K562 (cell line): Measurements from ENCODE around the gene ATXN1. TPM values are rescaled to one million over a fixed set of nuclear protein-coding genes. Genes with fewer than 3 reads are reported as not detected.

Experiments used
- ARID1B ChIP-seq: fragments of 450-650 bp; IDR thresholded peaks from 2 replicates; pipeline ENCODE4 v1.6.1; 2016; ENCODE audit warnings: antibody characterized with exemption, mild to moderate bottlenecking, inconsistent platforms
- ATF4 ChIP-seq: fragments of 450-650 bp; formaldehyde crosslinking; IDR thresholded peaks from 2 replicates; pipeline ENCODE4 v1.4.0; 2022; ENCODE audit warnings: mild to moderate bottlenecking, moderate library complexity
- BRCA1 ChIP-seq, 2 experiments: fragments of 450-650 bp in 1 of 2; sonication (generic) in 1 of 2; formaldehyde crosslinking in 1 of 2; IDR thresholded peaks; 2 replicates each; pipeline versions ENCODE4 v1.5.0 to v1.6.1; 2017 to 2020; ENCODE audit warnings: mild to moderate bottlenecking in 1 of 2, missing genetic modification reagents in 1 of 2
- HNRNPLL ChIP-seq: fragments of 200-400 bp; formaldehyde crosslinking; IDR thresholded peaks from 2 replicates; pipeline ENCODE4 v1.6.1; 2017; ENCODE audit warnings: low read length, low read depth, mild to moderate bottlenecking; ENCODE audit not compliant: poor library complexity, severe bottlenecking
- LEF1 ChIP-seq: fragments of 450-650 bp; IDR thresholded peaks from 2 replicates; pipeline ENCODE4 v1.6.1; 2016; ENCODE audit warnings: mild to moderate bottlenecking
- NCOA4 ChIP-seq: fragments of 450-650 bp; IDR thresholded peaks from 2 replicates; pipeline ENCODE4 v1.6.1; 2018; ENCODE audit warnings: mild to moderate bottlenecking; ENCODE audit not compliant: partially characterized antibody
- NRF1 ChIP-seq, 2 experiments: fragments of 450-650 bp; IDR thresholded peaks in 1 of 2; conservative IDR thresholded peaks in 1 of 2; 2 replicates each; pipeline ENCODE4 v1.6.1; 2014; ENCODE audit warnings: mild to moderate bottlenecking in 2 of 2
- RBM22 ChIP-seq: fragments of 200-400 bp; formaldehyde crosslinking; IDR thresholded peaks from 2 replicates; pipeline ENCODE4 v1.6.1; 2018; ENCODE audit warnings: low read length, low read depth; ENCODE audit not compliant: poor library complexity, severe bottlenecking
- SP2 ChIP-seq: IDR thresholded peaks from 2 replicates; pipeline ENCODE4 v1.6.1; 2011; ENCODE audit warnings: mild to moderate bottlenecking, low read depth, low read length, moderate library complexity; ENCODE audit not compliant: poor library complexity, severe bottlenecking; ENCODE audit errors: extremely low read depth
- TAF7 ChIP-seq: fragments of 450-650 bp; IDR thresholded peaks from 2 replicates; pipeline ENCODE4 v1.6.1; 2016; ENCODE audit warnings: missing genetic modification characterization, missing compliant biosample characterization
- ZFP91 ChIP-seq: sonication (generic); formaldehyde crosslinking; IDR thresholded peaks from 2 replicates; pipeline ENCODE4 v1.8.0; 2022; ENCODE audit warnings: mild to moderate bottlenecking, missing genetic modification reagents
- ZNF253 ChIP-seq: fragments of 250-450 bp; sonication (Bioruptor Pico); conservative IDR thresholded peaks from 2 replicates; pipeline ENCODE4 v1.6.1; 2021; ENCODE audit warnings: mild to moderate bottlenecking
- ZNF274 ChIP-seq: IDR thresholded peaks from 2 replicates; pipeline ENCODE4 v1.6.1; 2011; ENCODE audit warnings: low read depth, mild to moderate bottlenecking, low read length, moderate library complexity, borderline replicate concordance
- ZNF280B ChIP-seq: fragments of 250-450 bp; sonication (Bioruptor Pico); IDR thresholded peaks from 2 replicates; pipeline ENCODE4 v1.5.1; 2021; ENCODE audit warnings: mild to moderate bottlenecking
- ZNF766 ChIP-seq: fragments of 200-800 bp; sonication (Bioruptor generic); conservative IDR thresholded peaks from 2 replicates; pipeline ENCODE4 v1.6.1; 2016; ENCODE audit warnings: missing genetic modification characterization, missing compliant biosample characterization
- polyA plus RNA-seq, 8 experiments: library from polyadenylated mRNA; depleted of rRNA in 4 of 8; stranded (reverse) in 5 of 8; unstranded in 3 of 8; fragments of >200 nt; fragmentation: Nextera tagmentation in 2 of 8; fragmentation: Illumina TruSeq in 1 of 8; extraction: Ambion mirVana in 2 of 8; extraction: Trizol in 1 of 8; gene quantifications; 2 replicates each; pipeline versions ENCODE4 v1.2.1 to v1.2.3, GENCODE V29; 2011 to 2014; ENCODE audit warnings: inconsistent platforms in 1 of 8, missing spikeins in 1 of 8
- total RNA-seq, 7 experiments: library from RNA; depleted of rRNA in 6 of 7; stranded (reverse); fragments of >200 nt in 6 of 7; fragmentation: Illumina TruSeq in 2 of 7; extraction: Trizol in 2 of 7; gene quantifications; 2 replicates each; pipeline versions ENCODE4 v1.2.1 to v1.2.3, GENCODE V29; 2011 to 2021; ENCODE audit warnings: low replicate concordance in 1 of 7

ATXN1 gene
- total and polyA plus RNA-seq, 9 of the 15 experiments (the other 6 are each of a cell fraction or from before 2014, with no cell fraction given): under 0.01 to 1.2 (median 0.58) TPM

GRCh38 chr6:16302721-16303552 is 458.3 kb downstream of the ATXN1 start (continued):
- TF ChIP-seq LEF1 (no peak), ATF4 (CRISPR knock-in tag) (no peak), ZNF280B (CRISPR knock-in tag) (no peak), BRCA1 (IDR thresholded peaks at IDR 0.05) (no peak), BRCA1 (CRISPR knock-in tag; IDR thresholded peaks at IDR 0.05) (no peak), ARID1B (no peak), HNRNPLL (no peak), ZNF274 (no peak), NRF1 (conservative IDR thresholded peaks at IDR 0.05 in 1 of 2, IDR thresholded peaks at IDR 0.05 in 1 of 2) (no peak), ZFP91 (CRISPR knock-in tag) (no peak), NCOA4 (no peak), RBM22 (peak; percentile 50), SP2 (no peak), ZNF766 (CRISPR knock-in tag) (0 out of 2 replicates have a peak, but pooled peaks have one; percentile 34), TAF7 (tag) (no peak), ZNF253 (no peak)
